ENCODE data around the gene MSTN. TPM values are rescaled to one million over a fixed set of nuclear protein-coding genes. Genes with fewer than 3 reads are reported as not detected.

The MSTN gene
- 0.14 TPM for polyA plus RNA-seq (2013, experiment 1 of 2; ENCODE audit: insufficient read length)
- polyA plus RNA-seq (2013, experiment 2 of 2; ENCODE audit: insufficient read length) = 1.1 TPM

GRCh38 chr2:190062601-190063000 lies at the start of gene MSTN:
TSS of gene MSTN (minus strand) at chr2:190062729. CDS start at chr2:190062596, 133 bp downstream.
- DNase-seq = no peak

DNA sequence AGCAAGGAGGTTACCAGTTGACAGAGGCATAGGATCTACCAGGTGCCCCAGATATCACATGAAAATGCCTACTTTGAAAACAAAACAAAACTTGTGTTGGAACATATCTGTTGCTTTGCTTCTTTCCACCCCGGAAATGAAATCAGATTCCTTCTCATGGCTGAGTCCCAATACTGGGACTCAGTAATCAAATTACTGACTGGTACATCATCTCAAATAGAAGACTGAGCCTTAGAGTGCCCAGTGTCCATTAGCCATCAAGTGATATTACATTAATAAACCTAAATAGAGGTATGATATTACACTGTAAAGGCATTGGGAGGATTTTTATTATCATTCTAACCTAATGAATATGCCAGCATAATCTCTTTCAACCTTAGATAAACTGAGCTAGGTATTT lies 48.6 kb upstream of the MSTN start:
- DNase-seq = no peak

DNA sequence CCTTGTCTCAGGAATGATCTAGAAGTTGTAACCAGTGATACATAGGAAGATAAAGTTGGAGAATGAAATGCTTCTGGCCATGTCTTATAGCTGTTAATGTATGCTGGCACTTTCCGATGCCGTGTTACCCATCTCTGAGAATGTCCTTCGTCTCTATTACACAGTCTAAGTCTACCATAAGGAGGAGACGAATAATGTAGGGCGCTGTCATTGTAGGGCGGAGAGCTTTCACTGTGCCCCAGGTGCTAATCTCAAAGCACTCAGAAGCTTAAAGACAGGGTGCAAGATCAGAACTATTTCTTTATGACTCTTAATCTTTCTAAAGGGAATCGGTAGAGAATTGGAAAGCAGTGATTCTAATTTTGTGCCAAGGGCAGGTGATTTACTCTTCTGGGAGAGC lies 48.2 kb upstream of the MSTN start:
- no peak for DNase-seq

- peak; percentile 68 for DNase-seq
Observed at GRCh38 chr2:190110131-190110530, 47.6 kb upstream of the MSTN start.

GRCh38 chr2:190107409-190107808 lies 44.9 kb upstream of the MSTN start:
- no peak for DNase-seq

GRCh38 chr2:190106783-190107182 lies 44.3 kb upstream of the MSTN start:
- no peak for DNase-seq

- DNase-seq = no peak
Observed at GRCh38 chr2:190105554-190105953, 43.0 kb upstream of the MSTN start.

DNA sequence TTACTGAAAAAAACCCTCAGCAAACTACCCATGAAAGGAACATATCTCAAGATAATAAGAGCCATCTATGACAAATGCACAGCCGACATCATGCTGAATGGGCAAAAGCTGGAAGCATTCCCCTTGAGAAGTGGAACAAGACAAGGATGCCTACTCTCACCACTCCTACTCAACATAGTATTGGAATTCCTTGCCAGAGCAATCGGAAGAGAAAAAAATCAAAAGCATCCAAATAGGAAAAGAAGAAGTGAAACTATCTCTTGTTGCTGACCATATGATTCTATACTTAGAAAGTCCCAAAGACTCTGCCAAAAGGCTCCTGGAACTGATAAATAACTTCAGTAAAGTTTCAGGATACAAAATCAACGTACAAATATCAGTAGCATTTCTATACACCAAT lies 40.6 kb upstream of the MSTN start:
- no peak for DNase-seq

DNA sequence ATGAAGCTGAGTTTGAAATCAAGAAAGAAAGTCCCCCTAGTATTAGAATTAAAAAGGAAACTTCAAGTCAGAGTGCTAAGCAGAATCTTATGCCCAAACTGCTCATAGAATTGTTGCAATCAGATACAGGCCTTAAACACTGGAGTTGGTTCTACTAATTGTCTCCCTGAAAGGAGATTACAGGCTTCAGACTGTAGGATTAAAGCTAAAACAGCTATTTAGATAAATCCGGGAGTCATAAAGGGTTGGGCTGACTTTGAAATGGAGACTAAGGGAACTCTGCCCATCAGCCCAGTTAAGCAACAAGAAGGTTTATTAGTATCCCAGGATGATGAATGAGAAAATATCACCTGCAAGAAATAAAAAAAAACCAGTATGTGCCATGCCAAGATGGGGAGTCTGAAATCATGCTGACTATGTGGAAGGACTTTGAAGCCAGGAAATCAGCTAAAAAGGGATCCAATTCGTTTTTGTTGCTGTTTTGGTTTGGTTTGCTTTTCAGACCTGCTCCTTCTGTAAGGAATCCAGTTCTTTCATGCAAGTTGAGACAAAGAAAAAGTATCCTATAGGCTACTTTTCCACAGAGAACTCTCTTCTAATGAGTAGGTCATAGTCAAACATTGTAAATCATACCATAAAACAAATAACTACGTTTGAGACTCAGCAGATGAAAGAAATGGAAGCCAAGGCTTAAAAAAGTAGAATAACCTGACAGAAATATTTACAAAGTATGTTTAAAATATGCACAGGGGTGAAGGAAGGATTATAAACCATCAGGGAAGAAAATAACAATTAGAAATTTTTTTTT lies 37.6 kb upstream of the MSTN start:
- DNase-seq = no peak

GRCh38 chr2:190098851-190099250 lies 36.3 kb upstream of the MSTN start:
- no peak for DNase-seq

DNA sequence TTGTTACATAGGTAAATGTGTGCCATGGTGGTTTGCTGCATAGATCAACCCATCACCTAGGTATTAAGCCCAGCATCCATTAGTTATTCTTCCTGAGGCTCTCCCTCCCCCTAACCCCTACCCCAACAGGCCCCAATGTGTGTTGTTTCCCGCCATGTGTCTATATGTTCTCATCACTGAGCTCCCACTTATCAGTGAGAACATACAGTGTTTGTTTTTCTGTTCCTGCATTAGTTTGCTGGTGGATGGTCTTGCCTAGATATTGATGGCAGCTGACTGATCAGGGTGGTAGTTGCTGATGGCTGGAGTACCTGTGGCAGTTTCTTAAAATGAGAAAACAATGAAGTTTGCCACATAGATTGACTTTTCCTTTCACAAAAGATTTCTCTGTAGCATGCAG lies 34.6 kb upstream of the MSTN start:
- DNase-seq = no peak

GRCh38 chr2:190094316-190094871 lies 31.9 kb upstream of the MSTN start:
- DNase-seq = no peak

DNA sequence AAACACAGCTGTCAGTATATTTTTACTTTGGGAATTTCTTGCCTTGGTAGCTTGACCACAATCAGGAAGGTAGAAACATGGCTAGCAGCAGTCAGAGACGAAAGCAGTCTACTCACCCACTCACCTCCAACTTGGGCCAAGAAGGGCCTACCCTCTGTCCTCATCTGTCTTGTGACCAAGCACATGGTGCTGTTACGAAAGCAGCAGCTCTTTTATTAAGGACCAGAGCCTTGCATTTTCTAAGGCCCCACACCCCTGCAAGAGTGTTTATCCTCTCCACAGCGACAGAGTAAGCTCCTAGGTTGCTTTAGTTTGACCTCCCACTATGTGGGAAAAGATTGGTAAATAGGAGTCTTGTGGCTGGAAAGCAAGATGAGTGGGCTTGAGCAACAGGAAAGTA lies 31.3 kb upstream of the MSTN start:
- DNase-seq = no peak

- DNase-seq = no peak
Observed at GRCh38 chr2:190090148-190090547, 27.6 kb upstream of the MSTN start.

- DNase-seq = peak; percentile 72
Observed at GRCh38 chr2:190088917-190089316, 26.4 kb upstream of the MSTN start.

DNA sequence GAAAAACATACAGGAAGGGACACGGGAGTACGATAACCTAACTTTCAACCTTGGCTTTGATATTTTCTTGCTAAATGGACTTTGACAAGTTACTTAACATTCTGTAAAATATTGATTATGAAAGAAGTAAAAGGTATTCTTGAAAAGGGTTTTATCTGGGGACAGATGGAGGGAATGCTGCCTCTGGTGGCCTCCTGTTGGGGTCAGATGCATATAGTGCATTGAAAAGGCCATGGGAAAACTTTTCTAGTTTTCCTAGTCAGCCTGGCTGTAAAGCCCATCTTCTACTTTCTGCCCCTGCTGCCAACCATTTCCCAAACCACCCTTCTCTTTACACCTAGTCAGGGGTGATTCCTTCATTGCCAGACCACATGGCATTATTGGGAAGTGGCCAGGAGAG lies 22.2 kb upstream of the MSTN start:
- no peak for DNase-seq

DNA sequence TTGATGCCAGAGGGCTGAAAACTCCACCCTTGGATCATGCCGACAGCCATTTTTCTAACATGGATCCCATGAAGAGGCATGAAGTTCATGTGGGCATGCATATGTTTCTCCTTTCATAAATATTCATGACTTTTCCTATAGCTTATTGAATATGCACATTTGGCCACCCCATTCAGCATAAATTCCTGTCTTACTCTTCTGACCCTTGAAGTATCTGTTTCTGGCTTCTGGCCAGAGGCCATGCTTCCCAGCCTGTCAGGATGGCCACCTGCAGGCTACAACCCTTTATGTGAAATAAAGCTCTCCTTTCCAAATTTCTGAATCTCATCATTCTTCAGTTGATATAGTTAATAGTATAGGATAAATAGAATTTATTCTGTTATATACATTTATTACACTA lies 19.6 kb upstream of the MSTN start:
- no peak for DNase-seq

- no peak for DNase-seq
Observed at GRCh38 chr2:190080527-190081049, 18.1 kb upstream of the MSTN start.

DNA sequence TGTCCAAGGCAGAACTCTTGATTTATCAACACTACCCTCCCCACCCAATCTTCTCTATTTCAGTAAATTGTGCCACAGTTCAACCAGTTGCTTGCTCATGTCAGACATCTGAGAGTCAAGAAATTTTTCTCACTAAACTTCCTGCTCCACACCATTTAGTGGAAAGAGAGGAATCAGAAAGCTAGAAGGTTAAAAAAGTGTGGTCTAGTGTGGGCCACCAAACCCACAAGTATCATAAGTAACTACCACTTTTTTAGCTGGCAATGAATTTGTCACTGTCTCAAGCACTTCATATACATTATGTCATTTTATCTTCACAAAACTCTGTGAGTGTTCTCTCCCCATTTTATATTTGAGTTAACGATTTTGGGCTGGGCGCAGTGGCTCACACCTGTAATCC lies 16.6 kb upstream of the MSTN start:
- no peak for DNase-seq

GRCh38 chr2:190075623-190076022 lies 13.1 kb upstream of the MSTN start:
- DNase-seq = no peak

DNA sequence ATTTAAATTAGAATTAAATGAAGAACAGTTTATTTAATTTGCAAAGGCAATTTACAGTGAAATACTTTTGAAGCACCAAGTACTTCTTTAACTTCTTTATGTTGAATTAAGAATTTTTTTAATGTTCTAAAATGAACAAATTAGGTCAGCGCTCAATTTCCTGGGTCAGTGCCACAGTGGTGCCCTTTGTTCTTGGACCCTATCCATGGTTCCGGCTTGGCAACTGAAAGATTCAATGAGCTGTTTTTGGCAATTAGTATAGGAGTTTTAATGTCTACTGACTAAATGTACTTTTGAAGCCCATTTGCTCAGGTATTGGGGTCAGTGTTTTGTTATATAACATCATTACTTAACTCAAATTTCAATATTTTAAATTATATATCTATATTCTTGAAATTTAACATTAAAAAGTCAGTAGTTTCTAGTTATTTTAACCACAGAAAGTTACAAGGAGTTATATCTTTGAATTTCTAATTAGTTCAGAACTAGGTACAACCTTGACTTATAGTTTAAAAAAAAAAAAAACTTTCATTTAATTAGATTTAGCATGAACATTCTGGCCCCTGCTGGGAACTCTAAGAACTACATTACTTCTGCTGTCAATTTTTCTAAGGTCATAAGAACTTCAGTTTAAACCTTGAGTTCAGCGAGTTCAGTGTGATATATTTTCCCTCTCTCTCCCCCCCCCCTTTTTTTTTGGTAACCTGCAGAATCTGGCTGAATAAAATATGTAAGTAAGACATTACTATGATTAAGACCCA lies 7.6 kb upstream of the MSTN start:
- DNase-seq = peak; percentile 71

DNA sequence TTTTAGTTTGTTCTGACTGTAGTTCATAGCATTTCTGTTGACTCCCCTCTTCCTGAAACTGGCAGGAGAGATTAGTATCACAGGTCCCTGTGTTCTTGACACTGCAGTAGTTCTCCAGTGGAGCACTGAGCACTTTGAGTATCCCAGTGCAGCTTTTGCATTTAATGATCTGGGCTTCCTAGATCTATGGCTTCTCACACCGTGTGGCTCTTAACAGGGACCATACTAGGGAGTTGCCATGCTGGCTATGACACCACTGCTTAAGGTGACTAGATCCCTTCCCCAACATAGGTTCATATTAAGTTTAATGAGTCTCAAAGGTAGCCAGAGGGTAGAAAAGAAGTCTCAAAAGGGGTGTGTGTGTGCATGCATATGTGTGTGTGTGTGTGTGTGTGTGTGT lies 6.2 kb upstream of the MSTN start:
- no peak for DNase-seq

DNA sequence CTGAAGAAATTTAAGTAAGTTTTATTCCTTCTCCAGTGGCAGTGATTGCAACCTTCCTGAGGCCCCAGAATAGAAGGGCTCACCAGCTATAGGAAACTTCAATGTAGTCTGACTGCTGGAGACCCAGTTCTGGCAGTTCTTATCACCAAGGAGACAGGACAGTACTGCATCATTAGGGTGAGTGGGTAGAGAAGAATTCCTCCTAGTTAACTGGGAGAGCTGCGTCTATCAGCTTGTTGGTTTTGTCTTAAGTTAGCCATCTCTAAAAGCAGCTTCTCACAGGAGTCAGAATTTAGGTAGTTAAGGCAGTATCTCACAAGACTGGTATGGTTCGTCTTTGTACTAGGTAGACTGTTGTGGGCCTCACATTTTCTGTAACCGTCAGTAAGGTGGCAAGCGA lies 3.3 kb upstream of the MSTN start:
- no peak for DNase-seq

Measured in fibroblast of skin of scalp (primary cell).